Stimulated activated CD4-positive, alpha-beta T cell treated with anti-CD3 and anti-CD28 coated beads, TNF-alpha, amount 100 ng/mL, for 24 hours (primary cell): ENCODE results near the gene MBIP.

ENCODE experiments used
- DNase-seq, 3 experiments: peaks; one replicate each; pipeline ENCODE4 v3.0.0-alpha.2; 2020; ENCODE audit warnings: low read depth in 3 of 3

The MBIP gene

DNA sequence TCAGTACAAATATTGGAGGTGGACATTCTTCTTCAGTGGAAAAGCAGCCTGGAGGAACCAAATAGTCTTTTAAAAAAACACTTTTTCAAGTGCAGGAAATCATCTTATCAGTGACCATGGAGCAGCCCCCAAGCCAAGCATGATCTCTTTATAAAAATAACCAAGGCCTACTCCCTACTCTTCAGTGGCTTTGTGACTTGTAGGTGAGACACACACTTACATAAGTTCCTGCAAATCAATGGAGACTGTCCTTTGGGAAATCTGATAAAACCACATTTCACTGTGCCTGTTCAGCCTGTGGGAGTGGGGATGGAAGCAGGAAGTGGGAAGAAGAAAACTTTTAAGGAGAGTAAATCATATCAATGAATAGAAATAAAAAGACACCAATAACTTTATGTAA is 56.3 kb downstream of the MBIP start:
- no peak for DNase-seq

DNA sequence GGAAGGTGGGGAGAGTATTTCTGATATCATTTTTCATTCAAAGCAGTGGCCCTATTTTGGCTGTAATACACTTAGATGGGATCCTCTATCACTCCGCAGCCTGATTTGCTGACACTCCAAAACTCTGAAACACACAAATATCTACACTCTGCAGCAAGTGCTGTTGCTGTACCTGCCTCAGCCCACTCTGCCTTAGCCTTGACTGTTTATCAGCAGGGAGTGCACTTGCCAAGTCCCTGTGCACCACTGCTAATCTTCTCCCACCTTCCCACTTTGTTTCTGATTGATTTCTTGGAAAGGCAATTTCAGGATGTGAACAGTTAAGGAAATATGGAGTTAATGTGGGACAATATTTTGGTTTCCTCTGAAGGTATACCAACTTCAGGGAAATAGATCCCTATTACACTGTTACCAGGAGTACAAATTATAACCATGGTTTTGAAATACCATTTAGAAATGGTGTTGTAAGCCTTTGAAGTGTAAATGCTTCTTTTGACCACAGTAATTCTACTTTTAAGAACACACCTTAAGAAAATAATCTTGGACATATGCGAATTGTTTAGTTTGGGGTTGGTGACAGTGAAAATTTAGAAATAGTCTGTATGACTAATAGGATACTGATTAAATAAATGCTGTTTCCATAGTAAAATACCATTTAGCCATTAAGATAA is 59.3 kb downstream of the MBIP start:
- no peak for DNase-seq

DNA sequence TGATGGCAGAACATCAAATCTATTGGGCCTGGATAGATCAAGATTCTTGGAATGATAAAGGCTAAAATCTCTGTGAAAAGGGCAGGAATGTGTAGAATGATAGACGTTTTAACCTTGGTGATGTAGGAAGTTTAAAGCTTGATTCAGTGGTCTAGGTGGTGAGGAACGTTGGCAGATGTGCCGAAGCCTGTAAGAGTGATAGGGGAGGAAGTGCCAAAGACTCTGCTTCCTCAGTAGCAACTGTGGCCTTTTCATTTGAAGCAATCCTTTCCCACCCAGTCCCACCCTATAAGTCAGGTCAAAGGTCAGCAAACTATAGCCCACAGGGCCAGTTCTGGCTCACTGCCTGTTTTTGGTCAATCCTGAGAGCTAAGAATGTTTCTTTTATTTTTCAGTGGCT is 62.2 kb downstream of the MBIP start:
- DNase-seq = no peak

DNA sequence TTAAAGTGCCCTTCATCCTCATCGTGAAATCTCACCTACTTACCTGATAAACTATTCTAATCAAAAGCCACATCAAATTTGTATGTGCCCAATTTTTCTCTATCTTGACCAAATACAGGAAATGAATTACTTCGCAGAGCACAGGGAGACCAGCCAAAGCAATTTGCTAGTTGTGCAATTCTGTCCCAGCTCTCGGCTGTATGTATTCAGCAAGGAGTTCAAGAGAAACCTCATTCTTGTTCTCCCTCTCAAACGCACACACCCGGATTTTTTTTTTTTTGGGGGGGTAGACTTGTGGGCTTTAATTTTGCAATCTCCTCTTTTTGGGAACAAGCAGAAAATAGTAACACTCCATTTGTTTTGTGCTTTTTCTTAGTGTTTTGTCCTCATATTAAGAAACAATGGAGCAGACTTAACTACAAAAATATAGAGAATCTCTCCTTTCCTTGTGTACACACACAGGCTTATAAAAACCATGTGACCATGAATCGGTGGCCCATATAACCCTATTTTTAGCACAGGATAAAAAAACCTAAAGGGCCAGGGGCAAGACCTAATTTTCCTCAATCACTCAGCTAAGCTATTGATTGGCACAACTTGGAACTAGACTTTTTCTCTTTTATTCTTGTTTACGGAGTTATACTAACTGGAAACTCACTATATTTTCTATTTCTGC is 64.2 kb downstream of the MBIP start:
- DNase-seq = no peak

DNA sequence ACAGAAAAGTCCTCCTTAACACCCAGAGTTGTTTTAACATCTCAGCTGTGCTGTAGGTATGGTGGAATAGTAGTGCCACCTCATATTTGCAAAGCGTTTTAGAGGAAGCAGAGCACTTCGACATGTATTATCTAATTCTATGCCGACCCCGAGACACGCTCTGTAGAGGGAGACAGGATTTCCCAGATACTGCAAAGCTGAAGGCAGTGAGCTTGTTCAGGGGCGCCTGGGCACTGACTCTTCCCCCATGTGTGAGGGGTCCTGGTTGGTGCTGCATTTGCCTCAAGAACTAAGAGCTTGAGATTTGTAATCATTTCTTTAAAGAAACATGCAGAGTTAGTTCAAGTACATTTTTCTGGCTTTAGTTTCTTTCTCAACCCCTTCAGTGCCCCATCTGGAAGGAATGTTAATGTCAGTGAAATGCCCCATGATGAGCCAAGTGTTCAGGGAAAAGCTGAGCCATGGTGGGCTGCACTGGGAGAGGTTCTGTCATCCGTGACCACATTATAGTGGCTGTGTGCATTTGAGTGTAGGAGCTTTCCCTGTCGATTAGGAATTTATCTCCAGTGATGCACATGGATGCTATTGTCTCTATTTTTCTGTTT is 66.3 kb downstream of the MBIP start:
- DNase-seq = no peak
